ENCODE results near the gene ZMIZ2.
"Not testable (repeated sequence)": the region's sequence is repeated elsewhere in the genome, so short reads cannot be mapped to it uniquely, and the experiment has no call there.

Gene ZMIZ2

DNA sequence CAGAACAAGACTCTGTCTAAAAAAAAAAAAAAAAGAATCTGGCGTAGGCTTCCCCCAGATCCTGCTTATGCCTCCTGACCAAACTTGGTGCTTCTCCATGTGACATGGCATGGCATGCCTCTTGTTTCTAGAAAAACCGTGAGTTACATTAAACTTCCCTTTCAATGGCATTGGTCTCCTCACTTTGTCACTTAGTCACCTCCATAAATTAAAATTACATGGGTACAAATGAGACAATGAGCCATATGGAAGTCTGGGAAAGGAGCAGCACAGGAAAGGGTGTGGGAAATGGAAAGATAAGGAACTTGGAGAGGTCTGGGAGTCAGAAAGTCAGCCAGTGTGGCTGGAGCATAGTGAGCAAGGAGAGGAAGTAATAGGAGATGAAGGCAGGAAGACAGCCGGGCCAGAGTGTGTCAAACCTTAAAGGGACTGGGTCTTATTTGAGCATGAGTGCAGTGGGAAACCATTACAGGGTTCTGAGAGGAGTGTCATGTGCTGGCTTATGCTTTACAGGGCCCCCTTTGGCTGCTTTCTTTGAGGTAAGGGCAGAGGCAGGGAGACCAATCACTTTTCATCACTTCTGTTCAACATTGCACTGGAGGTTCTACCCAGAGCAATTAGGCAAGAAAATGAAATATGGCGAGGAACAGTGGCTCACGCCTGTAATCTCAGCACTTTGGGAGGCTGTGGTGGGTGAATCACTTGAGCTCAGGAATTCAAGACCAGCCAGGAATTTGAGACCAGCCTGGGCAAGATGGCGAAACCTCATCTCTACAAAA is 21.3 kb upstream of the ZMIZ2 start:
- peak; percentile 66 for DNase-seq (ENCODE audit: low read depth)

DNA sequence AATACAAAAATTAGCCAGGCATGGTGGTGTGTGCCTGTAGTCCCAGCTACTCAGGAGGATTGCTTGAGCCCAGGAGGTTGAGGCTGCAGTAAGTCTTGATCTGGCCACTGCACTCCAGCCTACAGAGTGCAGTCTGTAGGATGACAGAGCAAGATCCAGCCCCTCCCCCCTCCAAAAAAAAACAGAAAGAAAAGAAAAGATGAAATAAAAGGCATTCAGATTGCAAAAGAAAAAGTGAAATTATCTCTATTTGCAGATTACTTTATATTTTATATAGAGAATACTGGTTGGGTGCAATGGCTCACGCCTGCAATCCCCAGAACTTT is 20.7 kb upstream of the ZMIZ2 start:
- DNase-seq (ENCODE audit: low read depth) = no peak

DNA sequence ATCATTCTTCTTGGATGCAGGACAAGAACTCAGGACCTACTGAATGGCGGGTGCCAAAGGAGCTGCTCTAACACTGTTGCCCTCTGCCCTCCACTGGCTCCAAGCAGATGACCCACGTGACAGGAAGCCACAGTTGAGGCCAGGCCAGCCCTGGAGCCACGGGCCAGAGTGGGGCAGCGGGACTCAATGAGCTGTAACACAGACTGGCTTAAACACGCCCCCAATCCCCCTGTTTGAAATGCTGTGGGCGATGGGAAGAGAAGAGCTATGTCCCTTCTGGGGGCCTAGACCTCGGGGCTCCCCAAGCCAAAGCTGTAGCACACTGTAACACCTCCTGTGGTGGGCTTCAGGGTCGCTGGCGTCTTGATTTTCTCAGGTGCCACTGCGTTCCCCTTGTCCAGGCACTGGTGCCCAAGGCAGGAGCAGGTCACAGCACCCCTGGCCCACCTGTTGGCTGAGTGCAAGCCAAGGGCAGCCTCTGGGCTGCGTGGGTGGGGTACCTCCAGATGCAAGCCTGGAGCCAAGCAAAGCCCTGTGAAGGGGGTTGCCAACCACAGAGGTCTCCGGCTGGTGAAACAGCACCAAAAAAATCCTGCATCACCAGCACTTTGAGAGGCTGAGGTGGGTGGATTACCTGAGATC is 18.6 kb upstream of the ZMIZ2 start:
- no peak for DNase-seq (ENCODE audit: low read depth)

DNA sequence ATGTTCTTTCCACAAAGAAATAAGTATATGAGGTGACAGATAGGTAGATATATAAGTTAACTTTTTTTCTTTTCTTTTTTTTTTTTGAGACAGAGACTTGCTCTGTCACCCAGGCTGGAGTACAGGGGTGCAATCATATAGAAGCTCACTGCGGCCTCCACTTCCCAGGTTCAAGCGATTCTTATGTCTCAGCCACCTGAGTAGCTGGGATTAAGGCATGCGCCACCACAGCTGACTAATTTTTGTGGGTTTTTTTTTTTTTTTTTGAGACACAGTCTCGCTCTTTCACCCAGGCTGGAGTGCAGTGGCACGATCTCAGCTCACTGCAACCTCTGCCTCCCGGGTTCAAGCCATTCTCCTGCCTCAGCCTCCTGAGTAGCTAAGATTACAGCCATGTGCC is 15.7 kb upstream of the ZMIZ2 start:
- DNase-seq (ENCODE audit: low read depth) = not testable (repeated sequence)

DNA sequence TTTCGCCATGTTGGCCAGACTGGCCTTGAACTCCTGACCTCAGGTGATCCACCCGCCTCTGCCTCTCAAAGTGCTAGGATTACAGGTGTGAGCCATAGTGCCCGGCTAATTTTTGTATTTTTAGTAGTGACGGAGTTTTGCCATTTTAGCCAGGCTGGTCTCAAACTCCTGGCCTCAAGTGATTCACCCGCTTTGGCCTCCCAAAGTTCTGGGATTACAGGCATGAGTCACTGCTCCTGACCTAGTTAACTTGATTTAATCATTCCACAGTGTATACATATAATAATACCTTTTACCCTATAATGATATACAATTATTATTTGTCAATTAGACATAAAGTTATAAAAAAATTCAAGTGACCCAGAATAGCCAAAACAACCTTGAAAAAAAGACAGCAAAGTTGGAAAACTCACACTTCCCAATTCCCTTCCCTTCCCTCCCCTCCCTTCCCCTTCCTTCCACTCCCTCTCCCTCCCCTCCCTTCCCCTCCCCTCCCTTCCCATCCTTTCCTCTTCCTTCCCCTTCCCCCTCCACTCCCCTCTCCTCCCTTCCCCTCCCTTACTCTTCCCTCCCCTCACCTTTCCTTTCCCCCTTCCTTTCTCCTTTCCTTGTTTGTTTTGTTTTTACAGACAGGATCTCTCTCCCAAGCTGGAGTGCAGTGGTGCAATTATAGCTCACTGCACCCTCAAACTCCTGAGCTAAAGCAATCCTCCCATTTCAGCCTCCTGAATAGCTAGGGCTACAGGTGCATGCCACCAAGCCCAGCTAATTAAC is 14.8 kb upstream of the ZMIZ2 start:
- peak; percentile 55 for DNase-seq (ENCODE audit: low read depth)

DNA sequence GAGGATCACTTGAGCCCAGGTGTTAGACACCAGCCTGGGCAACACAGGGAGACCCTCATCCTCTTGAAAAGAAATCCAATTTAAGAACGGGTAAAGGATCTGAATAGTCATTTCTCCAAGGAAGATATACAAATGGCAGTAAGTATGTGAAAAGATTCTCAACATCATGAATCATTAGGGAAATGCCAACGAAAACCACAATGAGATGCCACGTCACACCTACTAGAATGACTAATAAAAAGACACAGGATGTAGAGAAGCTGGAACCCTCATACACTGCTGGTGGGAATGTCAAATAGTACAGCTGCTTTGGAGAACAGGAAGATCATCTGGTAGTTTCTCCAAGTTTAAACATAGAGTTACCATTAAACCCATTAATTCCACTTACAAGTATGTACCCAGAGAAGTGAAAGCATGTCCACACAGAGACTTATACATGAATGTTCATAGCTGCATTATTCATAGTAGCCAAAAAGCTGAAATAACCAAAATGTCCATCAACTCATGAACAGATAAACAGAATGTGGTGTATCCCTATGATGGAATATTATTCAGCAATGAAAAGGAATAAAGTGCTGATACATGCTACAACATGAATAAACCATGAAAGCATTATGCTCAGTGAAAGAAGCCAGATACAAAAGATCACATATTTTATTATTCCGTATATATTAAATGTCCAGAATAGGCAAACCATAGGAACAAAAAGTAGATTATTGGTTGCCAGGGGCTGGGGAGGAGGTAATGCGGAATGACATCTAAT is 13.1 kb upstream of the ZMIZ2 start:
- peak; percentile 89 for DNase-seq (ENCODE audit: low read depth)

DNA sequence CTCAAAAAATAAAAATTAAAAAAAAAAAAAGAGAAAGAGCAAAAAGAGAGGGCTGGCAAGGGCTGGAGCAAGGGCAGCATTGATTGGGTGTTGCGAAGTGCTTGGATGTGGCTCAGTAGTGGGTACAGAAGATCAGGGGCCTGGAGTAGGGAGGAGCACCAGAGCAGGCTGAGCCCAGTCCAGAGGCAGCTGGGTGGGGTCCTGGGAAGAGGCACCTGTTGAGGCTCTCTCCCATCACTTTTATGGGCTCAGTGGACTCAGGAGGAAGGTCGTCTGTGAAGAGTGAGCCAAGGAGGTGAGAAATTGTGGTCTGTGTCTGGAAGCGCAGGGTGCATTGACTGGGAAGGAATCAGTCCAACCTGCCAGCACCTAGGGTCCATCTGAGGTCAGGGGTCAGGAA is 11.8 kb upstream of the ZMIZ2 start:
- no peak for DNase-seq (ENCODE audit: low read depth)

DNA sequence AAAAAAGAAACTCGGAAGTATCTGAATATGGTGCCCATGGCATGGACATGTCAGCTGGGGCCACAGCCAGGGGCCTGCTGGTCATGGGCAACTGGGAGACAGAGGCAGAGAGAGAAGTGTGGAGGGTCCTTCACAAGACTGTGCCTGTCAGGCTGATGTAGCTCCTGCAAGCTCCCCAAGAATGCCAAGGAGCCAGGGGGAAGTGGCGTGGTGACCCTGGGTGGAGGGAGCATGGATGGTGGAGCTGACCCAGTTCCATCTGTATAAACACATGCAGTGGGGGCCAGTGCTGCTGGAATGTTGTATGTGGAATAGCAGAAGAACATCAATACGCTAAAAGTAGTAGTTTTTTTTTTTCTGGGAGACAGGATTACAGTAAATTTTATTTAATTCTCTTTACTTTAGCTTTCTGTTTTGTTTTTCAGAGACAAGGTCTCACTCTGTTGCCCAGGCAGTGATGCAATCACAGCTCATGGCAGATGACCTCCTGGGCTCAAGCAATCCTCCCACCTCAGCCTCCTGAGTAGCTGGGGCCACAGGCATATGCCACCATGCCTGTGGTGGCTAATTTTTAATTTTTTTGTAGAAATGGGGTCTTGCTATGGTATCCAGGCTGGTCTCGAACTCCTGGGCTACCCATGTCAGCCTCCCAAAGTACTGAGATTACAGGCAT is 10.5 kb upstream of the ZMIZ2 start:
- no peak for DNase-seq (ENCODE audit: low read depth)

DNA sequence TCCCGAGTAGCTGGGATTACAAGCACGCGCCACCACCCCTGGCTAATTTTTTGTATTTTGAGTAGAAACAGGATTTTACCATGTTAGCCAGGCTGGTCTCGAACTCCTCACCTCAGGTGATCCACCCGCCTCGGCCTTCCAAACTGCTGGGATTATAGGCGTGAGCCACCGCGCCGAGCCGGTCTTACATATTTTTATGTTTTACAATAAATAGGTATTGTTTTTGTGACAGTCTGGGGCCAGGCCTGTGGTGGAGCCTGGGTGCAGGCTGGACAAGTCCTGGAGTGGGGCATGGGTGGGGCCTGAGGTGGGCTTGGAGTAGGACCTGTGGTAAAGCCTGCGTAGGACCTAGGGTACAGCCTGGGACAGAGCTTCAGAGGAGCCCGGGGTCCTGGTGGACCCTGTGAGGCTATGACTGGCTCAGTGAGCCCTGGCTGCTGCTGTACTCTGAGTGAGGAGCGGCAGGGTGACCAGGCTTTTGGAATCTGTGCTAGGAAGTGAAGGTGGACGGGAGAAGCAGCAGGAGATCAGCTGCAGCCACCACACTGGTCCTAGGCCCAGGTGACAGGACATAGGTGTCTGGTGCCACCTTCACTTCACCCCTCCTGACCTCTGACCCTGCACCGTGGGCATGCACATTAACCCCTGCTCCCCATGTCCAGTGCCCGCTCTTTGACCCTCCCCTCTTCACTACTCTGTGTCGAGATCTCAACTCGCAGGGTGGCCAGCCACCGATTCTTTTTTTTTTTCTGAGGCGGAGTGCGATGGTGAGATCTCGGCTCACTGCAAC is 9.6 kb upstream of the ZMIZ2 start:
- DNase-seq (ENCODE audit: low read depth) = no peak

DNA sequence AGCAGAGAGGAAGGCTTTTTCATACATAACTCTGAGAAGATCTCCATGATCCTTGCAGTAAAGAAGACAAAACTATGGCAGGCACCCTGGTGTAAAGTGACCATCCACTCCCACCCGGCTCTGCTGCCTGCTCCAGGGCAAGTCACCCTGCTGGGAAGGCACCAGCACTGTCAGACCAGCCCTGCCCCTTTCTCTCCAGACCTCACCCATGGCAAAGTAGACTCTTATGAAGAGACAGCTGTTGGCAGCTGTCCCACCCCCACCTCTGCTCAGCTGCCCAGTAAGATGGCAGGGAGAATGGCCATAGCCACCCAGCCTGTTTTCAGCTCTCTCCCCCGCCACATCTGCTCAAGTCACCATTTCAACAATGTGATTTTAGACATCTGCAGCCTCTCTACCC is 8.6 kb upstream of the ZMIZ2 start:
- DNase-seq (ENCODE audit: low read depth) = no peak

DNA sequence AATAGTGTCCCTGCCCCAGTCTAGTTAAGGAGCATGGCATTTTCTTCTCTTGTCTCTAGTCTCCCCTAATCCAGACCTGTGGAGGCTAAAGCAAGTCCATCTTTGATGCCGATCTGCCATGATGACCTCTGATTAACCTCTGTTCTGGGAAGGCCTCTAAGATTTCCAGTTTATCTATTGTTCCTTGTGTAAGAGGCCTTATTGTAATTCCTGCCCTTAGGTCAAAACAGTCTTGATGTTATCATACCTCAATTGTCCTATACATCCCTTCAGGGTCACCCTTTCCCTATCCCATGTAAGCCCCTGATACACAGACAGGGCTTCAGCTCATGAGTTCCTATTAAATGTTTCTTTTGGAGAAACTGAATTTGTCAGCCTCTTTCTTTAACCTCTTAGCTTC is 4.9 kb upstream of the ZMIZ2 start:
- no peak for DNase-seq (ENCODE audit: low read depth)

DNA sequence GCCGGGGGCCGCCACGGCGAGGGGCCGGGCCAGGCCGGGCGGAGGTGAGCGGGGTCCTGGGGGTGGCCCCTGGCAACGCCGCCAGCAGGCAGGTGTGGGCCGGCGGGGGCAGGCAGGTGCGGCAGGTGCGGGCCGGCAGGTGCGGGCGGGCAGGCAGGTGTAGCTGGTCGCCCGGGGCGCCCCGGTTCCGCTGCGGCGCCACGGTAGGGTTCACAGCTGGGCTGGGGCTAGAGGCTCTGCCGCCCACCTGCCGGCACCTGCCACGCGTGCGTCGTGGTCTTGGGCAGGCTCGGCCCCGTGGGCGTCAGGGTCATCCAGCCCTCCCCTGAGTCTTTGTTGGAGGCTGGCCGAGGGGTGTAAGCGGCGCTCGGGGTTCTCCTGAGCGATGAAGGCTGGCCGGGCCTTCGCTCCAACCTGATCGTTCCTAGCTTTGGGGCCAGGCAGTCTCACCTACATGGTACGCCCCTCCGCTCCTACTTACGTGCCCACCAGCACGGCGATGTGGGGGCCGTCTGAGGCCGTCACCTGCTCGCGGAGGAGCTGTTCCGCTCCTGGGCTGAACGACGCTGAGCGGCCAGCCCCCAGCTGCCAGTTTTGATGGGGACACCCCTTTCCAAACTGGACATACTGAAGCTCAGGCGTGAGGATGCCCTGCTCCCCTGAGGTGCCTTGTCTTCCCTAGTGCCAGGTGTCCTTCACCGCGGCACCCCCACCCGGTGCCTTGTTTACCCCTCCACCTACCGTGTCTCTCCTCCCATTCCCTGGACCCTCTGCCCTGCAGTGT is 493 bp downstream of the ZMIZ2 start:
- no peak for DNase-seq (ENCODE audit: low read depth)

DNA sequence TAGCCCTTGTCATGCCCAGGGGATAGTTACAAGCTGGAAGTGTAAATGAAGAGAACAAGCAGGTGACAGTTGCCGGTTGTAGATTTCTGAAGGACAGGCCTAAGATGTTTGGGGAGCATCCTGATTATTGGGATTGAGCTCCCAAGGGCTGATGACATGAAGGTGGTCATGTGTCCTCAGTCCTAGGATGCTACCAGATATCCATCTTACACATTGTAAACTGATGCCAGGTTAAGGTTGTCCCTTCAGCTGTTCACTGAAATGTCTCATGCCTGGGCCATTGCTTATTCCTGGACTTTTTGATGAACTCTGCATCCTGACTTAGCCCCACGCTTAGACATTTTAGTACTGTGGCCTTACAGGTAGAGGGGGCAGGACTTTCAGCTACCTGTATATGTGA is 1.3 kb downstream of the ZMIZ2 start:
- DNase-seq (ENCODE audit: low read depth) = no peak

DNA sequence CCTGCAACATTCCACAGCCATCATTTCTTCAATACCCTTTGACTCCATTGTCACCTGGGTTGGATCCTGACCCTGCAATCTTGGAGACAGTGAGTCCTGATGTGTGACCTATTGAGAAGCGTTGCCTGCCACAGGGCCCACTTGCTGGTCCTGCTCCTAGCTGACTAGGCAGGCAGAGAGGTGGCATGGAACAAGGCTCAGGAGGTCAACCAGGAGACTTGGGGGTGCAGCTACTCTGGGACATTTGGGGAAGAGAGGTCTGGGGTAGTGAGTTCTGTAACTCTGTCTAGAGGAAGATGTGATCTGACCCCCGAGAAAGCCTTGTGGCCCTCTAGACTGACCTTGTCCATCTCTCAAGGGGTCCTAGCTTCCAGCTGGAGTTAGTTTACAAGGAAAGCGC is 1.8 kb downstream of the ZMIZ2 start:
- no peak for DNase-seq (ENCODE audit: low read depth)

DNA sequence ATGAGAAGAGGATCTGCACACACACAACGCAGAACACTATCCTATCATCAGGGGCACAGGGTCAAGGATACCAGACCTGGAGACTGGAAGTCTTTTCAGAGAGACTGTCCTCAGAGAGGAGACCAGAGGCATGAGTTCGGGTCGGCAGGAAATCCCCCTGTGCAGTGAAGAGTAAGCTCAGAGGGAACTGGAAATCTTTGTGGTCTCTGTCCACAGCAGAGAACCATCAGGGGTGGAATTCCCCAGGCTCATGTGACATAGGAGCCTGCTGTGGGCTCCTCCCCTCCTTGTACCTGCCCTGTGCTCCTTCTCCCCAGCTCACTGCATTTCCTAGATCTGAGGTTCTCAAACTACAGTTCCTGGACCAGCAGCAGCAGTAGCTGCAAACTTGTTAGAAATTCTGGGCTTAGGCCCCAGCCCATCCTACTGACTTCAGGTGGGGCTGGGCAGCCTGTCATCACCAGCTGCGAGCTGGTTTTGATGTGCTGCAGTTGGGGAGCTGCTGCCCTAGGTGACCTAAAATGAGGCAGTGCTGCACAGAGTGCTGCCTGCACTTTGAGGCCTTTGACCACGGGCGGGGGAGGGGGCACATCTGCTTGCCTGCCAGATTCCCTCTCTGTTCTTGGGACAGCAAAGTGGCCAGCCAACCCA is 2.4 kb downstream of the ZMIZ2 start:
- DNase-seq (ENCODE audit: low read depth) = no peak

DNA sequence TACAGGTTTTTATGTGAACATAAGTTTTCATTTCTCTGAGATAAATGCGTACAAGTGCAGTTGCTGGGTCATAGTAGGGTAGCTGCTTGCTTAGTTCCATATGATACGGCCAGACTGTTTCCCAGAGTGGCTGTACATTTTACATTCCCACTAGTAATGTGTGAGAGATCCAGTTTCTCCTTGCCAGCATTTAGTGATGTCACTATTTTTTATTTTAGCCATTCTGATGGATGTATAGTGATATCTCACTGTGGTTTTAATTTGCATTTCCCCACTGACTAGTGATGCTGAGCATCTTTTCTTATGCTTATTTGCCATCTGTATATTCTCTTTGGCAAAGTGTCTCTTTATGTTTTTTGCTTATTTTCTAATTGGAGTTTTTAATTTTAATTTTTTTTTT is 4.2 kb downstream of the ZMIZ2 start:
- no peak for DNase-seq (ENCODE audit: low read depth)

DNA sequence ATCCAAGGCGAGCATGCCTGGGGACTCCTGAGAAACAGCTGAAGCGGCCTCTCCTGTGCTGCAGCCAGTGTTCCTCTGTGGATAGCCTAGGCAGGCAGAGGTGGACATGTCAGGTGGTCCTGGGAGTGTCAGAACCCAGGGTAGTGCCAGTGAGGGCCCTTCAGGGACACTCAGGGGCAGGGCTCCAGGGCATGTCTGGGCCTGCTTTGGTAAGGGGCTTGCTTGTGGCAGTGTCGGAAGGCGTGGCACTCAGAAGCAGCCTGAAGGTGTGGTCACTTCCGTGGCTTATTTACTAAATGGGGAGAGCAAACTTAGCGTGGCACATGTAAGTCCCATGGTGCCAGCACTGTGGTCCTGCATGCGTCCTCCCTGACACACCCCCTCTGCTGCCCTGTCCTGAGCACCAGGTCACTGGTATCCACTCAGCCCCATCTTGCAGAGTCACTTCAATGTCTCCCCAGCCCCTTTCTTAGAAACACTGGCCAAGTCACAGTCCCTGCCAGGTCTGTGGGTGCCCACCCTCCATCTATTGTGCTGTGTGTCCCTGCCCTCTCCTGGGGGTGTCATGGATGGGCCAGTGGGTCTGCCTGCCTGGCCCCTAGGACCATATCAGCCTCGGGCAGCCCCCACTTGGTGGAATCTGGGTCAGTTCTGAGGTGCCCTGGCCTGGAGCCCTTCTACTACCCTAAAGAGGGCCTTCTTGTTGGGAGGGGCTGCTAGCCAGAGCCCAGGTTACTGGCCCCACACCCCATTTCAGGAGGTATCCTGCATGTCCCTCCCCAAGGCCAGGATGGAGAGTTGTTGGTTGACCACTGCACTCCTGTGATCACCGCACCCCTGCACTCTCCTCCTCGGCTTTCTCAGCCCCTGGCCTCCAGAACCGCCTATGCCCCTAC is 6.4 kb downstream of the ZMIZ2 start:
- DNase-seq (ENCODE audit: low read depth) = no peak

DNA sequence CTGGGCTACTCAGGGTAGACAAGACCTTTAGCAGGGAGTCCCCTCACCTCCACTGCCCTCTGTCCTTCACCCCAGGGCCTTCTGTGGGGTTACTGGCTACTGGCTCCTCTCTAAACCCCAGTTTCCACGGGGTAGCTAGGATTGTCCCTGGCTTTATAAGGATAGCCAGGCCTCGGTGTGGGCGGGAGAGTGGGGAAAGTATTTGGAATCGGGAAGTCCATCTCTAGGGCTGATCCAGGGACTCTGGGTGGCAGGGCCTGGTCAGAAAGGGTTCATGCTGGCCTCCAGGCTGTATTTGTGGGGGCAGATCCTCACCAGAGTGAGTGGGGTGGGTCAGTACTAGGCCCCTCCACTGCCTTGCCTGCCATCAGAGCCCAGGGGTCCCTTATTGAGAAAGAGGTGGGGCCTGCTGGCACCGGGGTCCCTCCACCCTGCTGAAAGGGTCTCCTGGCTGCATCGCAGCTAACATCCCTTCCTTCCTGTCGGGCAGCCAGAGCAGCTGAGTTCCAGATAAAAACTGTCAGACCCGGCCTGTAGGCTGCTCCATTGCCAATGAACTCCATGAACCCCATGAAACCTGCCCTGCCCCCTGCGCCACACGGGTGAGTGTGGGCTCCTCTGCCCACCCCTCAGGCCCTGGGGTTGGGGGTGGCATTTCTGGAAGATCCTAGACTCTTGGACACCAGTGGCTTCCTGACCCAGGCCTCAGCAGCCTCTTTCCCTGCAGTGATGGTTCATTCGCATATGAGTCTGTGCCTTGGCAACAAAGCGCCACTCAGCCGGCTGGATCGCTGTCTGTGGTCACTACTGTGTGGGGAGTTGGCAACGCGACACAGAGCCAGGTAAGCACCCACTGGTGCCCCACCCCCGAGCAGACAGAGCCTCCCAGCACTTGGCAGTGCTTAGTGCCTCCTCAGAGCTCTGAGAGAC is 7.3 kb downstream of the ZMIZ2 start:
- DNase-seq (ENCODE audit: low read depth) = no peak

Data from fibroblast of gingiva (primary cell).